HepG2 (cell line): ENCODE measurements around the gene DNMT3A. TPM values are rescaled to one million over a fixed set of nuclear protein-coding genes. Genes with fewer than 3 reads are reported as not detected.

Experiments used
- ESRRA ChIP-seq: sonication (generic); formaldehyde crosslinking; IDR thresholded peaks from 2 replicates; pipeline ENCODE4 v1.5.1; 2020; ENCODE audit warnings: mild to moderate bottlenecking, low read depth, missing genetic modification reagents
- GFI1 ChIP-seq: sonication (generic); formaldehyde crosslinking; IDR thresholded peaks from 2 replicates; pipeline ENCODE4 v1.5.0; 2020; ENCODE audit warnings: missing genetic modification reagents, mild to moderate bottlenecking, borderline replicate concordance
- KAT2B ChIP-seq: fragments of 150-350 bp; IDR thresholded peaks from 2 replicates; pipeline ENCODE4 v1.6.1; 2014; ENCODE audit warnings: low read depth, low read length, borderline replicate concordance
- MLXIP ChIP-seq: sonication (generic); formaldehyde crosslinking; IDR thresholded peaks from 2 replicates; pipeline ENCODE4 v1.9.0; 2021; ENCODE audit warnings: missing genetic modification reagents, borderline replicate concordance
- MZF1 ChIP-seq: sonication (generic); formaldehyde crosslinking; IDR thresholded peaks from 2 replicates; pipeline ENCODE4 v1.8.1; 2023; ENCODE audit warnings: mild to moderate bottlenecking, missing genetic modification reagents, borderline replicate concordance
- PCBP2 ChIP-seq: fragments of 200-400 bp; formaldehyde crosslinking; optimal IDR thresholded peaks from 2 replicates; pipeline ENCODE3; 2018; ENCODE audit warnings: low read length, low read depth; ENCODE audit not compliant: poor library complexity, severe bottlenecking
- PHF21A ChIP-seq: sonication (generic); formaldehyde crosslinking; IDR thresholded peaks from 2 replicates; pipeline ENCODE4 v1.5.0; 2020; ENCODE audit warnings: mild to moderate bottlenecking, missing genetic modification reagents
- PPARG ChIP-seq: conservative IDR thresholded peaks from 2 replicates; pipeline ENCODE4 v1.6.1; 2016; ENCODE audit warnings: missing biosample characterization, missing genetic modification reagents
- RERE ChIP-seq: IDR thresholded peaks from 2 replicates; pipeline ENCODE4 v1.6.1; 2016; ENCODE audit warnings: low read depth, missing genetic modification reagents, missing compliant biosample characterization
- SAP130 ChIP-seq: IDR thresholded peaks from 2 replicates; pipeline ENCODE4 v1.6.1; 2016; ENCODE audit warnings: low read depth
- STAT6 ChIP-seq: sonication (generic); formaldehyde crosslinking; IDR thresholded peaks from 2 replicates; pipeline ENCODE4 v1.4.0; 2020; ENCODE audit warnings: missing genetic modification reagents, mild to moderate bottlenecking, borderline replicate concordance
- TMF1 ChIP-seq: sonication (generic); formaldehyde crosslinking; IDR thresholded peaks from 2 replicates; pipeline ENCODE4 v1.8.1; 2022; ENCODE audit warnings: low read depth, missing genetic modification reagents
- ZMYM4 ChIP-seq: sonication (generic); formaldehyde crosslinking; IDR thresholded peaks from 2 replicates; pipeline ENCODE4 v1.8.1; 2023; ENCODE audit warnings: mild to moderate bottlenecking, missing genetic modification reagents
- ZNF225 ChIP-seq: sonication (generic); formaldehyde crosslinking; IDR thresholded peaks from 2 replicates; pipeline ENCODE4 v1.4.0; 2020; ENCODE audit warnings: mild to moderate bottlenecking, missing genetic modification reagents
- ZNF230 ChIP-seq: sonication (generic); formaldehyde crosslinking; IDR thresholded peaks from 2 replicates; pipeline ENCODE4 v1.4.0; 2020; ENCODE audit warnings: mild to moderate bottlenecking, missing genetic modification reagents
- ZNF569 ChIP-seq: sonication (generic); formaldehyde crosslinking; IDR thresholded peaks from 2 replicates; pipeline ENCODE4 v1.5.0; 2020; ENCODE audit warnings: mild to moderate bottlenecking, missing genetic modification reagents, moderate library complexity, borderline replicate concordance
- ZNF589 ChIP-seq: sonication (generic); formaldehyde crosslinking; conservative IDR thresholded peaks from 2 replicates; pipeline ENCODE4 v1.8.0; 2022; ENCODE audit warnings: mild to moderate bottlenecking, moderate library complexity, missing genetic modification reagents
- polyA plus RNA-seq, 8 experiments: library from polyadenylated mRNA; depleted of rRNA in 3 of 8; stranded (reverse) in 7 of 8; unstranded in 1 of 8; fragments of >200 nt; fragmentation: Illumina TruSeq in 4 of 8; extraction: Trizol in 4 of 8; gene quantifications; 2 replicates each; pipeline versions ENCODE4 v1.2.1 to v1.2.3, GENCODE V29; 2011 to 2016; ENCODE audit warnings: low read depth in 4 of 8, missing spikeins in 1 of 8, mixed read lengths in 1 of 8; ENCODE audit not compliant: insufficient read depth in 1 of 8
- total RNA-seq, 5 experiments: library from RNA; depleted of rRNA; stranded (reverse); fragments of >200 nt; fragmentation: Illumina TruSeq; extraction: Trizol; gene quantifications; 2 replicates each; pipeline ENCODE4 v1.2.3, GENCODE V29; 2016; ENCODE audit warnings: low read depth in 1 of 5

Gene DNMT3A
- total and polyA plus RNA-seq, 2 of the 13 experiments (the other 11 are each of a cell fraction or from before 2014, with no cell fraction given): 14.7 to 29.1 TPM

GRCh38 chr2:25362434-25363145 is 20.9 kb upstream of the DNMT3A start (continued):
- TF ChIP-seq MLXIP (CRISPR knock-in tag): no peak
- TF ChIP-seq RERE (CRISPR knock-in tag): no peak
- 0 out of 2 replicates have a peak, but pooled peaks have one; percentile 33 for TF ChIP-seq STAT6 (CRISPR knock-in tag)
- TF ChIP-seq PCBP2: no peak
- TF ChIP-seq ESRRA (CRISPR knock-in tag): no peak
- TF ChIP-seq SAP130 (CRISPR knock-in tag): no peak
- no peak for TF ChIP-seq KAT2B
- 0 out of 2 replicates have a peak, but pooled peaks have one; percentile 70 for TF ChIP-seq ZNF569 (CRISPR knock-in tag)
- TF ChIP-seq MZF1 (CRISPR knock-in tag): no peak
- no peak for TF ChIP-seq ZNF225 (CRISPR knock-in tag)
- no peak for TF ChIP-seq PPARG
- no peak for TF ChIP-seq GFI1 (CRISPR knock-in tag)
- no peak for TF ChIP-seq ZMYM4 (CRISPR knock-in tag)
- TF ChIP-seq PHF21A (CRISPR knock-in tag): no peak
- TF ChIP-seq ZNF589: no peak
- TF ChIP-seq ZNF230 (CRISPR knock-in tag): no peak
- TF ChIP-seq TMF1 (CRISPR knock-in tag): no peak
